Vagina (tissue), 2 donors: ENCODE results near the gene RTTN. TPM values are rescaled to one million over a fixed set of nuclear protein-coding genes. Genes with fewer than 3 reads are reported as not detected.

ENCODE experiments used
- DNase-seq, 2 donors: peaks; one replicate each; pipeline ENCODE4 v3.0.0-alpha.2; 2017; ENCODE audit errors: extremely low spot score in 2 of 2
- H3K27ac ChIP-seq: fragments of 200-600 bp; sonication (generic); one replicate; pipeline ENCODE4 v1.5.1; 2019
- H3K27me3 ChIP-seq: fragments of 200-600 bp; sonication (generic); one replicate; pipeline ENCODE4 v1.5.1; 2019
- H3K36me3 ChIP-seq, 2 donors: fragments of 200-600 bp; sonication (generic); one replicate each; pipeline ENCODE4 v1.5.1; 2017 to 2019
- H3K4me1 ChIP-seq: fragments of 200-600 bp; sonication (generic); one replicate; pipeline ENCODE4 v1.5.1; 2019
- H3K4me3 ChIP-seq, 2 donors: fragments of 200-600 bp; sonication (generic); 1 replicate in 1 of 2; 2 replicates in 1 of 2; pipeline ENCODE4 v1.5.1; 2016 to 2019
- H3K9me3 ChIP-seq: fragments of 200-600 bp; sonication (generic); one replicate; pipeline ENCODE4 v1.5.1; 2019
- POLR2A ChIP-seq, 2 donors: fragments of 450-650 bp; IDR thresholded peaks; one replicate each; pipeline ENCODE4 v1.6.1; 2017; ENCODE audit warnings: antibody characterized with exemption in 2 of 2, mild to moderate bottlenecking in 2 of 2, moderate library complexity in 2 of 2
- POLR2AphosphoS5 ChIP-seq, 2 donors: sonication (generic); formaldehyde crosslinking; IDR thresholded peaks; one replicate each; pipeline ENCODE4 v1.9.0; 2017; ENCODE audit warnings: antibody characterized with exemption in 2 of 2, mild to moderate bottlenecking in 2 of 2, low read depth in 1 of 2; ENCODE audit not compliant: insufficient read depth in 1 of 2
- intact Hi-C: fragments of 100-400 bp; cut with DNase I; formaldehyde crosslinking; loops from one replicate; pipeline ENCODE4 v1.15.1; 2023
- total RNA-seq: library from RNA; depleted of rRNA; stranded (reverse); fragments of >200 nt; gene quantifications from one replicate; pipeline ENCODE4 v1.2.3, GENCODE V29; 2016
- TF ChIP-seq, protein P1 (sequence below), 3 experiments: fragments of 450-650 bp in 2 of 3; fragments of 200-600 bp in 1 of 3; sonication (generic) in 1 of 3; IDR thresholded peaks; one replicate each; pipeline ENCODE4 v1.5.1; 2017 to 2019; ENCODE audit warnings: antibody characterized with exemption in 3 of 3, mild to moderate bottlenecking in 2 of 3, moderate library complexity in 2 of 3

Gene RTTN
- total RNA-seq, 1 donor from 2014 or later: 16.7 TPM

DNA sequence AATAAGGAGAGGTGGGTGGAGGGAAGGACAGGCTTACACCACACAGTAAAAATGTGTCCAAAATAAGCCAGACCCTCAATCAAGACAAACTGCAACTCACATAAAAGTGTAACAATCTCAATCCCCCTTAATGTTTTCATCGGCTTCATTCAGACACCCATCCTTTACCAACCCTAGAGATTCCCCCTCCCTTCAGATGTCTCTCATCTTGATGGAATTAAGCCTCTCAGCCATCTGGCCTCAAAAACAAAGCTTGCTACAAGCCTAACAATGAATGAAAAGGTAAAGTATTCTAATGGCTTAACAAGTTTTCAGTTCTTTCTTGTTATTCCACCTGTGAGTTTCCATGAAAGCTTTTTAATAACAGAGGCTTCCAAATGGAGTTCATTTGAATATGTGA is 5.2 kb downstream of the RTTN start:
- intact Hi-C loops: loop anchor here (10.0 kb wide), 1 partner anchor 225 kb away; no protein-coding TSS in a partner anchor
- TF ChIP-seq POLR2A (IDR thresholded peaks at IDR 0.05) (no peak), POLR2AphosphoS5 (IDR thresholded peaks at IDR 0.05; ENCODE audit: insufficient read depth in 1 of 2, low read depth in 1 of 2) (no peak)
- TF ChIP-seq, protein P1, sequence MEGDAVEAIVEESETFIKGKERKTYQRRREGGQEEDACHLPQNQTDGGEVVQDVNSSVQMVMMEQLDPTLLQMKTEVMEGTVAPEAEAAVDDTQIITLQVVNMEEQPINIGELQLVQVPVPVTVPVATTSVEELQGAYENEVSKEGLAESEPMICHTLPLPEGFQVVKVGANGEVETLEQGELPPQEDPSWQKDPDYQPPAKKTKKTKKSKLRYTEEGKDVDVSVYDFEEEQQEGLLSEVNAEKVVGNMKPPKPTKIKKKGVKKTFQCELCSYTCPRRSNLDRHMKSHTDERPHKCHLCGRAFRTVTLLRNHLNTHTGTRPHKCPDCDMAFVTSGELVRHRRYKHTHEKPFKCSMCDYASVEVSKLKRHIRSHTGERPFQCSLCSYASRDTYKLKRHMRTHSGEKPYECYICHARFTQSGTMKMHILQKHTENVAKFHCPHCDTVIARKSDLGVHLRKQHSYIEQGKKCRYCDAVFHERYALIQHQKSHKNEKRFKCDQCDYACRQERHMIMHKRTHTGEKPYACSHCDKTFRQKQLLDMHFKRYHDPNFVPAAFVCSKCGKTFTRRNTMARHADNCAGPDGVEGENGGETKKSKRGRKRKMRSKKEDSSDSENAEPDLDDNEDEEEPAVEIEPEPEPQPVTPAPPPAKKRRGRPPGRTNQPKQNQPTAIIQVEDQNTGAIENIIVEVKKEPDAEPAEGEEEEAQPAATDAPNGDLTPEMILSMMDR (IDR thresholded peaks at IDR 0.05): no peak
- Histone ChIP-seq H3K4me3 (no peak overlapping the region), H3K27ac (no peak overlapping the region), H3K36me3 (peaks cover 0 to 27% of the 10 kb centered on the region in 2 donors), H3K27me3 (no peaks in the 10 kb centered on the region), H3K9me3 (no peaks in the 10 kb centered on the region), H3K4me1 (peaks cover 11% of the 10 kb centered on the region)
- DNase-seq: no peak

DNA sequence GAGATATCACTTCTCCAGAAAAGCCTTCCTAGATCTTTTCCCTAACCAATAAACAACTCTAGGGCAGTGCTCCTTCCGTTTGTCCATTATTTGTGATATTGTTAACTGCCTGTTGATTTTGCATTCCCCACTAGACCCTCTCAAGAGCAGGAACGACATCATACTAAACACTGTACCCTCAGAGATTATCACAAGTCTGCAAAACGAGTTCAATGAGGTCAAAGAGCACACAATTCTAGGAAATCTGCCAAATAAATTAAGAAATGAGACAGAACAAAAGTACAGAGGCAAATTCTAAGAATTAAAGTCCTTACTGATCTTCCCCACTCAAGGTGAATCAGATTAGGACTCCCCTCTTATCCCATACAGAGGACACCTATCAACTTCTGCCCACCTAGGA is 7.6 kb downstream of the RTTN start:
- H3K4me3 ChIP-seq: no peak overlapping the region
- intact Hi-C loops: no loop called here
- TF ChIP-seq POLR2AphosphoS5 (IDR thresholded peaks at IDR 0.05; ENCODE audit: insufficient read depth in 1 of 2, low read depth in 1 of 2) (no peak), POLR2A (IDR thresholded peaks at IDR 0.05) (no peak)
- TF ChIP-seq, protein P1 (IDR thresholded peaks at IDR 0.05): no peak
- no peaks in the 10 kb centered on the region for H3K9me3 ChIP-seq
- DNase-seq: no peak
- H3K36me3 ChIP-seq: peaks cover 0 to 27% of the 10 kb centered on the region in 2 donors
- H3K4me1 ChIP-seq: no peaks in the 10 kb centered on the region
- no peak overlapping the region for H3K27ac ChIP-seq
- no peaks in the 10 kb centered on the region for H3K27me3 ChIP-seq

DNA sequence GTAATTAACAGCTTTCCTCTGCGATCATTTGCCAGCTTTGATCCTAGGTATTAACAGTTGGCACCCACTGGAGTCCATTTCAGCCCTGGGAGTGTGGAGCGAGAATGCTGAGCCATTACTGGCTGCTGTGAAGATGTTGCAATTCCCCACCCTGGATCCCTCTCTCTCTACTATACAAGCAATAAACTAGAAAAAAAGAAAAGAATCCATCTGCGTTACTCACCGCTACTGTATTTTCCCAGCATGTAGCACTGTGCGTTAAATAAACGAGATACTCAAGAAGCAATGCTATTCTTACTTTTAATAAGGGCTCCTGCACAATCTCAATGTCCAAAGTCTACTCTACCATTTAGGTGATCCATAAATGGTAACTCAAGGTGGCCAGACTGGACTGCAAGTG is 8.5 kb downstream of the RTTN start:
- intact Hi-C loops: no loop called here
- H3K36me3 ChIP-seq: peaks cover 0 to 30% of the 10 kb centered on the region in 2 donors

DNA sequence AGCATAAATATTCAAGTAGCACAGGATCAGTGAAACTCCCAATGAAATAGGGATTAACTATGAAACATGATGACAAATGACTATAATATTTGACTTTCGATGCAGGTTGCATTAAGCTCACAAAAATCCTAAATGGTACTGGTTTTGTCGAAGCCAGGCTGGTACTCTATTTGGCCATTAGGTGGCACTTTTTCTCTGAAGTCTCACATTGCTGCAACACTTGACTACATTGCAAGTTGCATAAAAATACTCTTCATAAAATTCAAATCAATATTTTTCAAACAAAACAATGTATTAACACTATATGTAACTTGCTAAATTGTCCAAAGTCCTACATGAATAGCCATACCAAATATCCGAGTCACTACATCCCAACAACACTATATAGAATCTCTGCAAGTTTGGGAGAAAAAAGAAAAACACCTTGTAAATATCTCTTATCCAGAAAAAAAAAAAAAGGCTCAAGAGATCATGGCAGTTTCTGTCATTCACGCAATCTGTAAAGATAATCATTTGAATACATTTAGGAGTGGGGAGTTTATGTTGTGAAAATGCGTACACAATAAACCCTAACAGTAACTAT is 9.5 kb downstream of the RTTN start:
- no peak for TF ChIP-seq POLR2AphosphoS5 (IDR thresholded peaks at IDR 0.05; ENCODE audit: insufficient read depth in 1 of 2, low read depth in 1 of 2)
- TF ChIP-seq, protein P1 (IDR thresholded peaks at IDR 0.05): peak; percentile 38 to 76 (median 63)
- intact Hi-C loops: no loop called here
- H3K36me3 ChIP-seq: peaks cover 0 to 39% of the 10 kb centered on the region in 2 donors

More for the DNA sequence above, 8.5 kb downstream of the RTTN start:
- H3K4me3 ChIP-seq: no peak overlapping the region
- DNase-seq: no peak
- TF ChIP-seq POLR2A (IDR thresholded peaks at IDR 0.05): no peak
- TF ChIP-seq, protein P1 (IDR thresholded peaks at IDR 0.05): no peak
- TF ChIP-seq POLR2AphosphoS5 (IDR thresholded peaks at IDR 0.05; ENCODE audit: insufficient read depth in 1 of 2, low read depth in 1 of 2): no peak
- H3K4me1 ChIP-seq: no peaks in the 10 kb centered on the region
- no peak overlapping the region for H3K27ac ChIP-seq
- H3K9me3 ChIP-seq: no peaks in the 10 kb centered on the region
- no peaks in the 10 kb centered on the region for H3K27me3 ChIP-seq

DNA sequence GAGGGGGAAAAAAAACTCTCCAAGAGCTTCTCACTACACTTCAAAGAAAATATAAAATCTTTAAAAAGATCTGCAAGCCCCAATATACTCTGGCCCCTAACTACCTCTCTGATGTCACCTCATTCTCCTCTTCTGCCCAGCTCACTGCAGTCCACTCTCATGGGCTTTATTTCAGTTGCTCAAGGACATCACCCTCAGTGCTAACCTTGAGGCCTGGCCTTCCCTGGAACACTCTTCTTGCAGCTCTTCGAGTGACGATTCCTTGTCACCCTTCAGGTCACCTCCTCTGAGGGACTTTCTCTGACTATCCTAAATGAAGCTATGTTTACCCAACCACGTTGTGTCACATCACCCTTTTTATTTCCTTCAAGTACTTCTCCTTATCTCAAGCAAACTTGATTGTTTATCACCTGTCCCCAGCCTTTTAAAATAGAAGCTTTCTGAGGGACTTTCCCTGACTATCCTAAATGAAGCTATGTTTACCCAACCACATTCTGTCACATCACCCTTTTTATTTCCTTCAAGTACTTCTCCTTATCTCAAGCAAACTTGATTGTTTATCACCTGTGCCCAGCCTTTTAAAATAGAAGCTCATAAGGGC is 10.4 kb downstream of the RTTN start:
- Histone ChIP-seq H3K27ac (no peak overlapping the region), H3K4me1 (no peaks in the 10 kb centered on the region), H3K4me3 (no peak overlapping the region), H3K27me3 (no peaks in the 10 kb centered on the region), H3K9me3 (no peaks in the 10 kb centered on the region), H3K36me3 (peaks cover 0 to 43% of the 10 kb centered on the region in 2 donors)
- no peak for DNase-seq
- intact Hi-C loops: no loop called here
- TF ChIP-seq, protein P1 (IDR thresholded peaks at IDR 0.05): no peak
- TF ChIP-seq POLR2AphosphoS5 (IDR thresholded peaks at IDR 0.05; ENCODE audit: insufficient read depth in 1 of 2, low read depth in 1 of 2) (no peak), POLR2A (IDR thresholded peaks at IDR 0.05) (no peak)

More for the DNA sequence above, 9.5 kb downstream of the RTTN start:
- DNase-seq: no peak
- Histone ChIP-seq H3K4me1 (no peaks in the 10 kb centered on the region), H3K27me3 (no peaks in the 10 kb centered on the region), H3K27ac (no peak overlapping the region), H3K9me3 (no peaks in the 10 kb centered on the region), H3K4me3 (no peak overlapping the region)
